GM13977 (cell line): ENCODE data around the gene PA2G4.

Source experiments
- DNase-seq: peaks from one replicate; pipeline ENCODE4 v3.0.0; 2012; ENCODE audit warnings: low spot score
- CTCF ChIP-seq: IDR thresholded peaks from 2 replicates; pipeline ENCODE4 v1.5.1; 2012; ENCODE audit warnings: mild to moderate bottlenecking, control low read depth; ENCODE audit not compliant: insufficient read depth; ENCODE audit errors: extremely low read depth, missing control alignments
- in situ Hi-C: fragments of 300-500 bp; cut with MboI; formaldehyde crosslinking; loops from one replicate; pipeline ENCODE4 v1.12.0; 2022; ENCODE audit warnings: low sequenced_read_pairs, low pct_unique_long_range_greater_than_20kb, mixed read lengths, inconsistent platforms; ENCODE audit not compliant: unreplicated experiment

The PA2G4 gene

GRCh38 chr12:56084958-56085543, 19.3 kb upstream of the PA2G4 start:
- peak; percentile 51 for TF ChIP-seq CTCF
- in situ Hi-C loops: no loop called here
- peak; percentile 46 for DNase-seq

- DNase-seq: no peak
- in situ Hi-C loops: no loop called here
- no peak for TF ChIP-seq CTCF
Measured at GRCh38 chr12:56086096-56086495, 18.3 kb upstream of the PA2G4 start.

GRCh38 chr12:56086608-56087007, 17.8 kb upstream of the PA2G4 start:
- peak; percentile 2 for DNase-seq
- TF ChIP-seq CTCF: no peak
- in situ Hi-C loops: no loop called here

GRCh38 chr12:56087220-56087619, 17.1 kb upstream of the PA2G4 start:
- no peak for TF ChIP-seq CTCF
- in situ Hi-C loops: no loop called here
- peak; percentile 2 for DNase-seq

DNA sequence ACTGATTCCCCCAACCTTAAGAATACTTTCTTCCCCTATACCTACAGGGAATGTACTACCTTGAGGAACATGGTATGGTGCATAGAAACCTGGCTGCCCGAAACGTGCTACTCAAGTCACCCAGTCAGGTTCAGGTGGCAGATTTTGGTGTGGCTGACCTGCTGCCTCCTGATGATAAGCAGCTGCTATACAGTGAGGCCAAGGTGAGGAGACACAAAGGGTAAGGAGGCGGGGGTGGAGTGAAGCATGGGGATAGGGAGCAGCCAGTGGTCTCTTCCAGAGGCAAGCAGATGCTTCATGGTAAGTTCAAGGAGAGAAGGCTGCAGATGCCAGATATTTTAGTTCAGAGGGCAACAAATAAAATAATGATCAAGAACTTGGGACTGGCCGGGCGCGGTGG, 6.6 kb upstream of the PA2G4 start:
- in situ Hi-C loops: no loop called here
- DNase-seq: no peak
- TF ChIP-seq CTCF: no peak

DNA sequence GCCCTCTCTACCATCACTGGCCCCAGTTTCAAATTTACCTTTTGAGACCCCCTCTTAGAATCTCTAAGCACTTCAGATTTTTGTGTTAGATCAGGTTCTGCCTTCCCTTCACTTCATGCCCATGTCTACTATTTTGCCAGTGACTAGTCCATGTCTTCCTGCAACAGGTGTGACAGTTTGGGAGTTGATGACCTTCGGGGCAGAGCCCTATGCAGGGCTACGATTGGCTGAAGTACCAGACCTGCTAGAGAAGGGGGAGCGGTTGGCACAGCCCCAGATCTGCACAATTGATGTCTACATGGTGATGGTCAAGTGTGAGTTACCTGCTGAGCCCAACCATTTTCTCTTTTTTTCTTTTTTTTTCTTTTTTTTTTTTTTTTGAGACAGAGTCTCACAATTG, 5.8 kb upstream of the PA2G4 start:
- DNase-seq: no peak
- in situ Hi-C loops: no loop called here
- TF ChIP-seq CTCF: no peak

GRCh38 chr12:56099787-56100186, 4.6 kb upstream of the PA2G4 start:
- in situ Hi-C loops: no loop called here
- DNase-seq: no peak
- no peak for TF ChIP-seq CTCF
